ENCODE data around the gene ARHGAP15. TPM values are rescaled to one million over a fixed set of nuclear protein-coding genes. Genes with fewer than 3 reads are reported as not detected.

The ARHGAP15 gene
- total RNA-seq, 4 donors from 2014 or later: 0.80 to 53.1 (median 12.7) TPM

DNA sequence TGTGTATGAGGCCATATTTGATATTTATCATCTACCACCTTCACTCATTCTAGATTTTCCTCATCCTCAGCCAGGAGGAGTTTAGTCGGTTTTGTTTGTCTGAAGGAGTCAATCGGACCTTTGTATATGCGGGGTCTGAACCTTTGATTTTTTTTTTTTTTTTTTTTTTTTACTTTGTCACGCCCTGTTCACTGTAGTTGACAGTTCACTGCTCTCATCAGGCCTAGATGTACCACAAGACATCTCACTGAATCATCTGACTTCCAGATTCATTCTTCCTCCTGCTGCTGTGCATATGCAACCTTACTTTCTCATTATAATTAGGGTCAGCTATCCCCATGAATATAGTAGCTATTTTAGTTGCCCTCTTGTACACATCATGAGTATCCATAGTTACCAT, 133.2 kb downstream of the ARHGAP15 start:
- WGBS, 2 donors (ENCODE audit: low coverage in 1 of 2): 66 to 77% methylated on average over 4 of the region's 4 CpGs
- peaks cover 0 to 17% (median 0%) of the 10 kb centered on the region in 4 donors for H3K4me1 ChIP-seq
- TF ChIP-seq, protein P1, sequence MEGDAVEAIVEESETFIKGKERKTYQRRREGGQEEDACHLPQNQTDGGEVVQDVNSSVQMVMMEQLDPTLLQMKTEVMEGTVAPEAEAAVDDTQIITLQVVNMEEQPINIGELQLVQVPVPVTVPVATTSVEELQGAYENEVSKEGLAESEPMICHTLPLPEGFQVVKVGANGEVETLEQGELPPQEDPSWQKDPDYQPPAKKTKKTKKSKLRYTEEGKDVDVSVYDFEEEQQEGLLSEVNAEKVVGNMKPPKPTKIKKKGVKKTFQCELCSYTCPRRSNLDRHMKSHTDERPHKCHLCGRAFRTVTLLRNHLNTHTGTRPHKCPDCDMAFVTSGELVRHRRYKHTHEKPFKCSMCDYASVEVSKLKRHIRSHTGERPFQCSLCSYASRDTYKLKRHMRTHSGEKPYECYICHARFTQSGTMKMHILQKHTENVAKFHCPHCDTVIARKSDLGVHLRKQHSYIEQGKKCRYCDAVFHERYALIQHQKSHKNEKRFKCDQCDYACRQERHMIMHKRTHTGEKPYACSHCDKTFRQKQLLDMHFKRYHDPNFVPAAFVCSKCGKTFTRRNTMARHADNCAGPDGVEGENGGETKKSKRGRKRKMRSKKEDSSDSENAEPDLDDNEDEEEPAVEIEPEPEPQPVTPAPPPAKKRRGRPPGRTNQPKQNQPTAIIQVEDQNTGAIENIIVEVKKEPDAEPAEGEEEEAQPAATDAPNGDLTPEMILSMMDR (IDR thresholded peaks at IDR 0.05): no peak
- no peak for TF ChIP-seq POLR2A (IDR thresholded peaks at IDR 0.05)
- TF ChIP-seq EP300 (IDR thresholded peaks at IDR 0.05; ENCODE audit: low read depth): no peak
- no peak for TF ChIP-seq POLR2AphosphoS5 (IDR thresholded peaks at IDR 0.05)
- in situ Hi-C loops (cut with MboI; ENCODE audit: low pct_ligation_motif_present in 1 of 4, low pct_unique_long_range_greater_than_20kb in 1 of 4, low sequenced_read_pairs in 3 of 4): loop anchor here in 2 of 4 donors (10.0 to 25.0 kb wide), 2 partner anchors 48 to 150 kb away; no protein-coding TSS in a partner anchor
- no peaks in the 10 kb centered on the region for H3K36me3 ChIP-seq
- no peaks in the 10 kb centered on the region for H3K27me3 ChIP-seq
- no peak overlapping the region for H3K27ac ChIP-seq
- intact Hi-C loops (cut with DNase I; ENCODE audit: low total_unique reads): no loop called here
- no peak overlapping the region for H3K4me3 ChIP-seq
- no peak for DNase-seq
- no peaks in the 10 kb centered on the region for H3K9me3 ChIP-seq

DNA sequence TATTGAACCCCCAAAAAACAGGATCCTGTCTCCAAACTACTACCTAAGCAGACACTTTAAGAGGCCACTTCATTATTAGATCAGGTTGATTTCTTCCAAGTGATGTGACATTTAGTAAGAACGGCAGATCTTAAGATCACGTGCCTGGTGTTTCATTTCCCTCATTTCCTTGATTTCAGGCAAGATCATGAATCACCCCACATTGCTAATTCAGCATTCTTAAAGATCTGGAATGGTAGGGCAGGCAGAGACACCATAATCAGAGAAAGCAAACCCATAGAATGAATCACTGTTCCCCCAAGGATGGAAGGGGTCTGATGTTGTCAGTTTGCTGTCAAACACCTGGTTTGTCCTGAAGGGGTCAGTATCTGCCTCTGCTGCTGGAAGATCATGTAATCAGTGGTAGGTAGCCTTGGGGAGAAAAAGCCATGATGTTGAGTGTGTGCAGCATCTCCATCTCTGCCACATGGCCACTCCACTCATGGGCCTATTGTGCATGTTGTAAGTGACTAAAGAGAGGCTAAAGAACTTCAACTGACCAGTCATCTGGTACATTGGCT, 133.9 kb downstream of the ARHGAP15 start:
- in situ Hi-C loops (cut with MboI; ENCODE audit: low pct_ligation_motif_present in 1 of 4, low pct_unique_long_range_greater_than_20kb in 1 of 4, low sequenced_read_pairs in 3 of 4): loop anchor here in 2 of 4 donors (10.0 to 25.0 kb wide), 2 partner anchors 48 to 151 kb away; no protein-coding TSS in a partner anchor

DNA sequence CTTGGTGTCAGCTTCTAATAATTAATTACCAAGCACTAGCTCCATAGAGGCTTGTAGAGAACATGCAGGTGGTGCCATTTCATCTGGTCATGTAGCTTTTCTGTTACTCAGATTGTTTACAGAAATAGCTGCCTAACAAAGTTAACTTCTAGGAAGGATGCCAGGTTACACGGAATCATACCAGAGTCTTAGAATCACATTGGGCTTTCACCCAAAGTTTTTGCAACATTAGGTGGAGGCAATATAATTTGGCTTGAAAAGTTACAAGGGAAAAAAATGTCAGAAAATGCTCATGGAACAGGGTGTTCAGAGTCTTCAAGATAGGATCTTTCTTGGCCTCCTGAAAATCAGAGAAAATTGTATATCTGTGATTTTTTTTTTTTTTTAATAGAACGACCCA, 135.6 kb downstream of the ARHGAP15 start:
- no peak overlapping the region for H3K4me3 ChIP-seq
- no peaks in the 10 kb centered on the region for H3K27me3 ChIP-seq
- intact Hi-C loops (cut with DNase I; ENCODE audit: low total_unique reads): no loop called here
- in situ Hi-C loops (cut with MboI; ENCODE audit: low pct_ligation_motif_present in 1 of 4, low pct_unique_long_range_greater_than_20kb in 1 of 4, low sequenced_read_pairs in 3 of 4): loop anchor here in 2 of 4 donors (10.0 to 25.0 kb wide), 2 partner anchors 50 to 153 kb away; no protein-coding TSS in a partner anchor
- DNase-seq: no peak
- no peaks in the 10 kb centered on the region for H3K36me3 ChIP-seq
- WGBS, 2 donors (ENCODE audit: low coverage in 1 of 2): 29 to 33% methylated on average over 1 to 2 of the region's 2 CpGs
- H3K4me1 ChIP-seq: peaks cover 0 to 17% (median 0%) of the 10 kb centered on the region in 4 donors
- TF ChIP-seq, protein P1 (IDR thresholded peaks at IDR 0.05): no peak
- TF ChIP-seq POLR2A (IDR thresholded peaks at IDR 0.05) (no peak), POLR2AphosphoS5 (IDR thresholded peaks at IDR 0.05) (no peak), EP300 (IDR thresholded peaks at IDR 0.05; ENCODE audit: low read depth) (no peak)
- no peaks in the 10 kb centered on the region for H3K9me3 ChIP-seq
- H3K27ac ChIP-seq: no peak overlapping the region

More for the DNA sequence above, 133.9 kb downstream of the ARHGAP15 start:
- peaks cover 0 to 17% (median 0%) of the 10 kb centered on the region in 4 donors for H3K4me1 ChIP-seq
- no peaks in the 10 kb centered on the region for H3K27me3 ChIP-seq
- DNase-seq: no peak
- no peaks in the 10 kb centered on the region for H3K36me3 ChIP-seq
- 73 to 89% methylated on average over 2 of the region's 2 CpGs for WGBS, 2 donors (ENCODE audit: low coverage in 1 of 2)
- H3K4me3 ChIP-seq: no peak overlapping the region
- no peak overlapping the region for H3K27ac ChIP-seq
- TF ChIP-seq POLR2AphosphoS5 (IDR thresholded peaks at IDR 0.05) (no peak), POLR2A (IDR thresholded peaks at IDR 0.05) (no peak), EP300 (IDR thresholded peaks at IDR 0.05; ENCODE audit: low read depth) (no peak)
- TF ChIP-seq, protein P1 (IDR thresholded peaks at IDR 0.05): no peak
- H3K9me3 ChIP-seq: no peaks in the 10 kb centered on the region
- intact Hi-C loops (cut with DNase I; ENCODE audit: low total_unique reads): no loop called here

DNA sequence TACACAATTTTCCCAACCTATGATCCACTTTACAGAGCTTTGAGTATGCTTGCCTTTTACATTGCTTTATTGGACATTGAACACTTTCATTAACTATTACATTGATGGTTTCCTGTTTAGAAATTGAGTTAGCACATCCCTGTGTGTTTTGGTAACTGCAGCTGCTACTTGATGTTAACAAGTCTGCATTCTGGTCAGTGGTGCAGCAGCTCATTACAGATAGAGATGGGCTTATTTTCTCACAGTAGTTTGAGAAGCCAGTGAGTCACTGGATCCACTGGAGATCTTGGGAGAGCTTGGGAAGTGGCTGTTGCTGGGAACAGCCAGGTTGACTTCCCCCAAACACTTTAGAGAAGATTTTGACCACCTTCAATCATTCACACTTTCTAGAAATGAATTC, 150.5 kb downstream of the ARHGAP15 start:
- Histone ChIP-seq H3K9me3 (no peaks in the 10 kb centered on the region), H3K36me3 (no peaks in the 10 kb centered on the region), H3K4me1 (no peaks in the 10 kb centered on the region), H3K4me3 (no peak overlapping the region), H3K27me3 (no peaks in the 10 kb centered on the region), H3K27ac (no peak overlapping the region)
- in situ Hi-C loops (cut with MboI; ENCODE audit: low pct_ligation_motif_present in 1 of 4, low pct_unique_long_range_greater_than_20kb in 1 of 4, low sequenced_read_pairs in 3 of 4) (no loop called here), intact Hi-C loops (cut with DNase I; ENCODE audit: low total_unique reads) (no loop called here)
- no peak for DNase-seq
- TF ChIP-seq POLR2A (IDR thresholded peaks at IDR 0.05): no peak
- TF ChIP-seq POLR2AphosphoS5 (IDR thresholded peaks at IDR 0.05): no peak
- TF ChIP-seq, protein P1 (IDR thresholded peaks at IDR 0.05): no peak
- TF ChIP-seq EP300 (IDR thresholded peaks at IDR 0.05; ENCODE audit: low read depth): no peak

Measured in transverse colon (tissue), 4 donors.